ENCODE data around the gene DYSF.

- TF ChIP-seq POLR2AphosphoS5 (IDR thresholded peaks at IDR 0.05; ENCODE audit: low read depth, low read length) = no peak
- TF ChIP-seq POLR2A (IDR thresholded peaks at IDR 0.05; ENCODE audit: low read depth, low read length) = no peak
- no peak for TF ChIP-seq TAF1 (IDR thresholded peaks at IDR 0.05; ENCODE audit: borderline replicate concordance, low read depth, low read length)
Measured at GRCh38 chr2:71710367-71711132, 257.2 kb downstream of the DYSF start.
